NCI-H510A treated with DMSO at 0.1 percent for 48 hours (cell line): ENCODE data around the gene GHRL.
"Not testable (repeated sequence)": the region's sequence is repeated elsewhere in the genome, so short reads cannot be mapped to it uniquely, and the experiment has no call there.

ENCODE experiments used
- DNase-seq: peaks from one replicate; lab custom pipeline; 2025; lab: John Stamatoyannopoulos, UW

Gene GHRL

GRCh38 chr3:10273702-10274305 is 18.9 kb downstream of the GHRL start:
- no peak for DNase-seq

- DNase-seq: no peak
Observed at GRCh38 chr3:10272977-10273376, 19.8 kb downstream of the GHRL start.

GRCh38 chr3:10272476-10272875 is 20.3 kb downstream of the GHRL start:
- not testable (repeated sequence) for DNase-seq

GRCh38 chr3:10269443-10269842 is 23.3 kb downstream of the GHRL start:
- no peak for DNase-seq

- DNase-seq: no peak
Observed at GRCh38 chr3:10268930-10269329, 23.8 kb downstream of the GHRL start.

- no peak for DNase-seq
Observed at GRCh38 chr3:10268116-10268515, 24.6 kb downstream of the GHRL start.

- DNase-seq: not testable (repeated sequence)
Observed at GRCh38 chr3:10266936-10267335, 25.8 kb downstream of the GHRL start.

- no peak for DNase-seq
Observed at GRCh38 chr3:10265833-10266232, 26.9 kb downstream of the GHRL start.

GRCh38 chr3:10263646-10264363 is 28.9 kb downstream of the GHRL start:
- peak; percentile 11 for DNase-seq

GRCh38 chr3:10262027-10262426 is 30.7 kb downstream of the GHRL start:
- DNase-seq: no peak

GRCh38 chr3:10260211-10260701 is 32.5 kb downstream of the GHRL start:
- DNase-seq: no peak

GRCh38 chr3:10259798-10260197 is 32.9 kb downstream of the GHRL start:
- DNase-seq: no peak

- DNase-seq: no peak
Observed at GRCh38 chr3:10259036-10259435, 33.7 kb downstream of the GHRL start.

- no peak for DNase-seq
Observed at GRCh38 chr3:10255835-10256234, 36.9 kb downstream of the GHRL start.

GRCh38 chr3:10253731-10254130 is 39.0 kb downstream of the GHRL start:
- no peak for DNase-seq

- DNase-seq: no peak
Observed at GRCh38 chr3:10251006-10251405, 41.7 kb downstream of the GHRL start.

- no peak for DNase-seq
Observed at GRCh38 chr3:10249833-10250232, 42.9 kb downstream of the GHRL start.

GRCh38 chr3:10248984-10249748 is 43.6 kb downstream of the GHRL start:
- no peak for DNase-seq

GRCh38 chr3:10248184-10248983 is 44.4 kb downstream of the GHRL start, which contains the start of gene TATDN2:
Gene TATDN2, plus strand, starts transcription at chr3:10248459. Its CDS starts 742 bp downstream, at chr3:10249201.
- peak; percentile 86 for DNase-seq

- no peak for DNase-seq
Observed at GRCh38 chr3:10247679-10248183, 45.0 kb downstream of the GHRL start.

- DNase-seq: no peak
Observed at GRCh38 chr3:10245081-10245712, 47.5 kb downstream of the GHRL start.
